GM18511 (cell line): Measurements from ENCODE around the gene SNCB.

Experiments used
- ATAC-seq: cut with Tn5 transposase; IDR thresholded peaks from one replicate; pipeline ENCODE4 v1.9.1; 2021; ENCODE audit warnings: mild to moderate bottlenecking, moderate library complexity; ENCODE audit not compliant: unreplicated experiment

Gene SNCB

DNA sequence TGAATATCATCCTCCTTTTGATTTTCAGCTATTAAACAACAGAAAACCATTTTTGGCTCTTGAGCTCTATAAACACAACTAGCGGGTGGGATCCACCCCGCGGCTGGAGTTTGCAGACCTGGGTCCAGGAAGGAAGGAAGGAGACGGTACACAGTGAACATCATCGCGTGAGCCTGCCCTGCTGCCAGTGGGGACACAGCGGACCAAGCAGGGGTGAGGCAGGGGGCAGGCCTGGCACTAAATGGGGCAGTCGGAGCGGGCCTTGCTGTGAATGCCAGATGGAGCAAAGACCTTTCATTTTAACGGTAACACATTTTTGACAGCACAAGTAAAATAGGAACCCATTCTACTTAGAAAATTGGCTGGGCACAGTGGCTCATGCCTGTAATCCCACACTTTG lies 31.3 kb upstream of the SNCB start:
- no peak for ATAC-seq

DNA sequence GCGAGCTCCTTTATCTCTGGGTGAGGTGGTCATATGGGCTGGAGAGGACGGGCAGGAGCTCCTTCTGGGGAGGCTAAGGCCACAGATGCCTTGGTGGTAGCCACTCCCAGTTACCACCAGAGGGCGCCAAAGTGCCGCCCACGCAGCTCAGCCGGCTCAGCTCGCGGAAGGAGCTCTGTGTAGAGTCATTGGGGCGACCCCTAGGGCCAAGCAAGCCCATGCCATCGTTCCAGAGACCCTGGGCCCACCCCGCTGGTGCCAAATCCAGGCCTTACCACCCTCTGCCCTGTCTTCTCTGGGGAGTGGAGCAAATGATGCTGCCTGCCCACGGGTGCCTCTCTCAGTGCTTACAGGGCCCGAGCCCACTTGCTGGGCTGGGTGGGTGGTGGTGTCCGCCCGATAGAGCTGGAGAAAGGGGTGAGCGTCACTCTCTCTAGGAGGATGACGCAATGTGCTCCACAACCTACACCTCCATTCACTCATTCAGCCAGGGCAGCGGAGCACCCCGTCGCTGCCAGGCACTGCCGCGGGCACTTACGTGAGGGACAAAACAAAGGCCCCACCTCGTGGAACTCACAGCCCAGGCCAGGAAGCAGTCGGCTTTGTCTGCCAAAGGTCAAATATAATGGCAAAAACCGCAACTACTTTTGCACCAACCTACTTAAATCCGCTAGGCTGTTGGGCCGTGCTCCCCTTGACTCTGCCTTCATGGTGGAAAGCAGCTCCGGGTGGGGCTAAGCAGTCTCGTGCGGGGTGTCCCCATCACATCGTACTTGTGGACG lies 30.7 kb upstream of the SNCB start:
- ATAC-seq: peak; percentile 71

DNA sequence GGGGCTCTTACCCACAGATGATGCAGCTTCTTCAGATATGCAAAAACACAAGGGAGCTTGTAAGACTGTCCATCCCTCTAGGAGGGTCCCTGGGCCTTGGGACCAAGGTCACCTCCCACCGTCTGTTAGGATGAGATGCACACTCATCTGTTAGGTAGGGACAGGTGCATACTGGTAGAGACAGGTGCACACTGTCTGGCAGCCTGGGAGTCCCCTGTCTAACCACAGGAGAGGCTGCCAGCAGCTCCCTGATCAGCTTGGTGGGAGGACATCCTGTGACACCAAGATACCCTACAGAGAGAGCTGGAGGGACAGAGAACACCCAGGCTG lies 30.2 kb upstream of the SNCB start:
- peak; percentile 37 for ATAC-seq

DNA sequence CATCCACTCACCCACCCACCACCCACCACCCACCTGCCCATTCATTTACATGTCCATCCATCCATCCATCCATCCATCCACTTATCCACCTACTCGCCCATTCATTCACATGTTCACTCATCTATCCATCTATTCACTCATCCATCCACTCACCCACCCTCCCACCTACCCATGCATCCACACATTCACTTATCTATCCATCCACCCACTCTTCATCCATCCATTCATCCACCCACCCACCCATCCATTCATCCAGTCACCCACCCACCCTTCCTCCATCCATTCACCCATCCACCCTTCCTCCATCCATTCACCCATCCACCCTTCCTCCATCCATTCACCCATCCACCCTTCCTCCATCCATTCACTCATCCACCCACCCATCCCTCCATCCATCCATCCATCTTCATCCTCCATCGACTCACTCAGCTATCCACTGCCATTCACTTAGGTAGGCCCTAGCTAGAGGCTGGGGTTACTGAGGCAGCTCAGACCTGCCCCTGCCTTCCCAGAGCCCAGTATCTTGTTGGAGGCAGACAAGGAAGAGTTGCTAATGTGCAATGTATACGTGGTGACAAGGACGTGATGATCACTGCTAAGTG lies 29.6 kb upstream of the SNCB start:
- no peak for ATAC-seq

DNA sequence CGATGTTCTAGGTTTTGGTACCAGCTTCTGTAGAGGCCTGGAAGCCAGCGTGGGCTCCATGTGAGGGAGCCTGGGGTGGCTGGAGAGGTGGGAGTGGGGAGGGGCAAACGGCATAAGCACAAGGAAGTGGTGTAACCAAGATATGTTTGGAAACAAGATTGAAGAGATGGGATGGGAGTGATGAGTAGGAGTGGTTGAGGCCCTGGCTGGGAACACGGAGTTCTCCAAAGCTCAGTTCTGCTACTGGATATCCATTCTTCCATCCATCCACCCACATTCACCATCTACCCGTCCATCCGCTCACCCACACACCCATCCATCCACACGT lies 29.1 kb upstream of the SNCB start:
- ATAC-seq: no peak

DNA sequence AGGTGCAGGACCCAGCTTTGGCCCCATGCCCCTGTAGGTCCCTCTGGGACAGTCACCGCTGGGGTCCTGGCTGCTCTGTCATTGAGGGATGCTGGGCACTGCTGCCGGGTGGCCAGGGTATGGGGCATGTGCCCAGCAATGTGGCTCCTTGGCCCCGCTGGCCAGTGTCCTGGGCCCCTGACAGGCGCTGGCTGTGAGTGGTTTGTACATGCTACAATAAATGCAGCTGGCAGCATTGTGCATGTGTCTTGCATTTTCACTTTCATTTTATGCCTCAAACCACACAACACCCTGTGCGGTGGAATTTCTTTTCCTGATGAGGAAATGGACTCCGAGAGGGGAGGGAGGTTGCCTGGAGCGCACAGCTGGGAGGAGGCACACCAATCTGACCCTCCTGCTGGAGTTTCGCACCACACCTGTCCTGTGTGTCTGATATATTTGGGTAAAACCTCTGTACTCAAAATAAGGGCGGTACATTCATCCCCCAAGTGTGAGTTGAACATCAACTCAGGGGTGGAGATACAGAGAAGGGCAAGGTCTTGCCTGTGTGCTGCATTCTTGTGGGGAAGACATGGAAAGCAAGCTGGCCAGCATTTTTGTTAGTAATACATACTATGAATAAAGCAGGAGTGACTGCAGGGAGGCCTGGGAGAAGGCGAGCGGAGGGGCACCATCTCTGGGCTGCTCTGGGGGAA lies 28.6 kb upstream of the SNCB start:
- no peak for ATAC-seq

DNA sequence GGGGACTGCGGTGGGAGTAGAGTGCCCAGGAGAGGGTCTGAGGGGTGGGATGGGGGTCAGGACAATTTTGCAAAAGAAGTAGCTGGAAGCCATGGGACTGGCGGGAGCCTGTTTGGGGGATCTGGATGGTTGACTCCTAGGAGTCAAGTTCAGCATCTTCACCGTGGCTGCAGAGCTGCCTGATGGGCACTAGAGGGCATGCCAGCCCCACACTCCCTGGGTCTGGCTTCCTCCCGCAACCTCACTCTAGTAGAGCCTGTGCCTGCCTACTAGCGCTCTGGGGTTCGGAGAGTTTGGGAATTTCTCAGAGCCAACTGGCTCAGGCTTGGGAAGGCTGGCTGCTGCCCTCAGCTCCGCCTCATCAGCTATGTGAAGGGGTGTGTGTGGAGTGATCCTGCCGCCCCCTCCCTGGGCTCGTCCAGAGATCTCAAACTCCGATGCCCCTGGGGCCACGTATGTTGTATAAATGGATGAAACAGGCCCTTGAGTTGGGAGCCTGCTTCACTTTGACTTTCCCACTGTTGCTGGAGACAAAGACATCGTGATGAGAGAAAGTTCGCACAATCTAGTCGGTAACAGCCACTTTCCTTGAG lies 27.8 kb upstream of the SNCB start:
- ATAC-seq: peak; percentile 58

DNA sequence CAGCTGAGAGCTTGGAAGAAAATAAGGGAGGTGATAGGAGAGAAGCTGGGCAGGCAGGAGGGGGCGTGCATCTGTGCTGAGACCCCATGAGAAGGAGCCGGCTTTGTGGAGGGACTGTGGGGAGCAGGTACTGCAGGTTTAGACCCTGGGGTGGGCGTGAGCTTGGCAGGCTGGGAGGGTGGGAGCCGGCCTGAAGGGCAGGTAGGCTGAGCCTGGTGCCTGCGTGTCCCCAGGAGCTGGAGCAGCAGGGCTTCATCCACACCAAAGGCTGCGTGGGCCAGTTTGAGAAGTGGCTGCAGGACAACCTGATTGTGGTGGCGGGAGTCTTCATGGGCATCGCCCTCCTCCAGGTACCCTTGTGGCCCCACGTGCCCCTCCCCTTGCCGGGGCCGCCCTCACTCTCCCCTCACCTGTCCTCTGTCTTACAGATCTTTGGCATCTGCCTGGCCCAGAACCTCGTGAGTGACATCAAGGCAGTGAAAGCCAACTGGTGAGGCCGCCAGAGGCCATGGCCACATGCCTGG lies 26.2 kb upstream of the SNCB start:
- no peak for ATAC-seq

DNA sequence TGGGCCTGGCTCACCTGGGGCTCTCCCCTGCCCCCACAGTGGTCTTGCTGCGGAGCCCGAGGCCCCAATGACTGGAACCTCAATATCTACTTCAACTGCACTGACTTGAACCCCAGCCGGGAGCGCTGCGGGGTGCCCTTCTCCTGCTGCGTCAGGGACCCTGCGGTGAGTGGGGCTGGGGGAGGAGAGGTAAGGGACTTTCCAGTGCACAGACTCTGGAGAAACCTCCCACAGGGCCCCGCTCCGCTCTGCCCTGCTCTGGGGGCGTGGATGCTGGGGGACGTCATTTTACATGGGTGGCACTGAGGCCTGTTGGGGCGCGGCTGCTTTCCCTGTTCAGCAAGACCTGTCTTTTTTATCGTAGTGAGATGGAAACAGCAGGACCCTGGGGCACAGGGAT lies 24.5 kb upstream of the SNCB start:
- ATAC-seq: no peak

DNA sequence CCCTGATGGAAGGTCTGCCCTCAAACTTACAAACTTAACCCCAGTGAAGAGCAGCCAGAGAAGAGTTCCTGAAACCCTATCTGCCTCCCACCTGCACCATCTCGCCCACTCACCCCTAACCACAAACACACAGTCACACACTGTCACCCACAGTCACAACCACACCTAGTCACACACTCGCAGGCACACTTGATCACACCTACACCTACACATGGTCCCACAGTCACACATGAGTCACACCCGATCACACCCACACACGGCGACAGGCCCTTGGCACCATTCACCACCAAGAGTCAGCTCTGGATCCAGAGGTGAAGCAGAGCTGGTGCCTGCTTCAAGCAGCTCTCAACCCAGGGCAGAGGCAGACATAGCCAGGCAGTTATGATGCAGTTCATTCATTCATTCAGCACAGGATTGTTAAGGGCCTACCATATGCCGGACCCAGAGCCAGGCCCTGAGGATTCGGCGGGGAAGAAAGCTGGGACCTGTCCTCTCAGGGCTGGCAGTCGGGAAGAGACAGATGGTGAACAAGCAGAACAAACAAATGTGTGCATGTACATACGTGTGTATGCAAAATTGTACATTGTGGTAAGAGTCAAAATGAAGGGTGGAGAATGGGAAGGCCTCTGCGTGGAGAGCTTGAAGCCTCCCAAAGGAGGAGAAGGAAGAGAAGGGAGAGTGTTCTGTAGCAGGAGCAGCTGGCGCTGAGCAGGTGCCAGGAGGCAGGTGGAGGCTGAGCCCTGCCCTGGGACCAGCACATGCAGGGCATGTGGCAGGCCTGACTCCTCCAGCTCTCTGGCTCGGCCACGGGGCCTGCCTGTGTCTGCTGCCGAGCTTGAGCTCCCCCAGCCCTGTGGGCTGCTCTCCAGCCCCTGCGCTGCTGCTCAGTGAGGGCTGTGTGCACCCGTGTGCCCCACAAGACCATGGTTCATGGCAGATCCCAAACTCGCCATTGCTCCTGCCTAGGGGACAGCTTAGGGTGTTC lies 23.4 kb upstream of the SNCB start:
- peak; percentile 45 for ATAC-seq

DNA sequence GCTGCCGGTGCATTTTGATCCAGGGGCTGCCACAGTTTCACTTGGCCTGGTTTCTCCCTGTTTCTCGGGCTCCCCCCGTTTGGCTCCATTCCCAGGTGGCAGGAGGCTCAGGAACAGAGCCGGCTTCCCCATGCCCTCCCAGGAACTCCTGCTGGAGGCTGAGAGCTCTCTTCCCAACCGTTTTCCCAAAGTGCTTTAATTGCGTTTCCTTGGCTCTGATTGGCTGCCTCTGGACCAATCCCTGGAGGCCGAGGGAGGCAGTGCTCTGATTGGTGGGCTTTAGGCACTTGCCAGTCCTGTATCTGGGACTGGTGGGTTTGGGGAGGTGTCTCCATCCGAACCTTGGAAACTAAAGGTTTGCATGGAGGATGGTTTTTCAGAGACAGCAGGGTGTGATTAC lies 21.8 kb upstream of the SNCB start:
- ATAC-seq: no peak

DNA sequence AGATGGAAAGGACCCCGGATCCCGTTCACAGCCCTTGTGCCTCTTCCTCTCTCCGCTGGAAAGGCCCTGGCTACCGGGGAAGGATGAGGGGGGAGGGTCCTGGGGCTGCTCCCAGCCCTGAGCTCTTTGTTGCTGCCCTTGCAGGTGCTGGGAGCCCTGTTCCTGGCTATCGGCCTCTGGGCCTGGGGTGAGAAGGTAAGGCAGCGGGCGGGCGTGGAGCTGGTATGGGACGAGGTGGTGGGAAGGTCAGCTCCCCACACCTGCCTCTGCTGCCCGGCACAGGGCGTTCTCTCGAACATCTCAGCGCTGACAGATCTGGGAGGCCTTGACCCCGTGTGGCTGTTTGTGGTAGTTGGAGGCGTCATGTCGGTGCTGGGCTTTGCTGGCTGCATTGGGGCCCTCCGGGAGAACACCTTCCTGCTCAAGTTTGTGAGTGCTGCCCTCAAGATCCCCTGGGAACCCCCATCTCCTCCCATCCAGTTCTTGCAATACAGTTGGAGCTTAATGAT lies 21.2 kb upstream of the SNCB start:
- no peak for ATAC-seq

DNA sequence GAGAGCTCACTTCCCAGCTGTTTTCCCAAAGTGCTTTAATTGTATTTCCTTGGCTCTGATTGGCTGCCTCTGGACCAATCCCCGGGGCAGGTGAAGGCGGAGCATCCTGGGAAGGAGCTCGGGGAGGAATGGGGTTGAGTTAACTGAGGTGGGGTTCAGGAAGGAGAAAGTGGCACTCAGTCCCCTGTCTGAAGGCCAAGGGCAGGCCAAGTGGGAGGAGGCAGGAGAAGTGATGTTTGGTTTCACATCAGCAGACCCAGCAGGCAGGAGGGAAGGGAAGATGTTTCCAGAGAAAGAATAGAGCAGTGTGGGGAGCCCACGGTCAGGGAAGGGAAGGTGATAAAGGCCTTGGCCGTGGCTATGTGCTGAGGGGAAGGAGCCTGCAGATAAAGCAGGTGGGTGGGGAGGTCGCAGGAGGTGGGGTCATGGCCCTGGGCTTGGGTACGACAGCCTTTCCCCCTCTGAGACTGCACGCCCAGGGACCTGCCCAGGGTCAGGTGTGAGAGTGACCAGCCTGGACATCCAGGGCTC lies 20.1 kb upstream of the SNCB start:
- no peak for ATAC-seq

DNA sequence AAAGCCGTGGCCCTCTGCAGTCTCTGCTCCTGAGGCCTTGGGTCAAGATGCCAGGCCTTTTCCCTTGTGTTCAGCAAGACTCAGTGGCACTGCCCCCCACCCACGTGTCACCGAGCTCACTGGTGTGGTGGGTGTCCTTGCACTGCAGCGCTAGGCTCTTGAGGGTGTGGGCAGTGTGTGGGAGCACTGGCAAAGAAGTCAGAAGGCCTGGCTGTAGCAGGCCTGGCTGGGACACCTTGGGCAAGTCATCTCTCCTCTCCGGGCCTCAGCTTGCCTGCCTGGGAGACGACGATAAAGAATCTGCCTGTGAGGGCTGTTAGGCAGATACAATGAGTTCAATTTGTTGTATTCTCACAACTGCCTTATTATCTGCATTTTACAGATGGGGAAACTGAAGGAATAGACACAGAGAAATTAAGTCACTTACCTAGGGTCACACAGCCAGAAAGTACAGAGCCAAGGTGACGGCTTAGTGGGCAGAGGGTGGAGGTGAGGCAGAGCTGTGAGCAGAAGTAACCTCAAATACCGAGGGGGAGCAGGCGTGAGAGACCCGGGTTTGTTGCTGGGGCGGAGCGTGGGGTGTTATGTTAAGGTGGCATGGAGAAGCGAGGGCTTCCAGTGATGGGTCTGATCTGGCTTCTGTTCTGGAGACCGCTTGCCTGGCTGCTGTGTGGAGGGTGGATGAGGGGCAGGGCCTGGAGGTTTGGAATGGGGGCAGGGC lies 18.3 kb upstream of the SNCB start:
- no peak for ATAC-seq

DNA sequence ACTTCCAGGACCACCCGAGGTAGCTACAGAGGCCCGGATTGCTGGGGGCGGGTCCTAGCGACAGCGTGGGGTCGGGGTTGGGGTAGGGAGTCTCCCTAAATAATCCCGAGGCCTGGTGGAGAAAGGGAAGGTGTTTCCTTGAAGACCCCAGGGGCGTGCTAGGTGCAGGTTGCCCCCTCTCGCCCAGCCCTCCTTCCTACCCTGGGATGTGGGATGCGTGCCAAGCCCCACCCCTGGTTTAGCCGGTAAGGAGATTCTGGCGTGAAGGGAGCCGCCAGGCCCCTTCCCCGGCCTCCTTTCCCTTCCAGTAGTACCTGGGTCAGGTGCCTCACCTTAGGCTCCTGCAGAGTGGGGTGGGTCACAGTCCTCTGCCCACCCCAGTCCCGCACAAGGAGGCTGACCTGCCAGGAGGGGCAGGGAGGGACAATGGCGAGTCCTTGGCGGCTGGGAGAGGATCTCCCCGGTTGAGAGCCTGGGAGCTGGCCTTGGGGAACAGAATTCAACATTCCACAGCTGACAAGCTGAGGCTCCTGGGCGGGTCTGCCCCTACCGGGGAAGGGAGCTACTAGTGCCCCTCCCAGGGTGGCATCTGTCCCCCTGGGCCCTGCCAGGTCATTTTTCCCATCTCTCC lies 17.6 kb upstream of the SNCB start:
- ATAC-seq: no peak

DNA sequence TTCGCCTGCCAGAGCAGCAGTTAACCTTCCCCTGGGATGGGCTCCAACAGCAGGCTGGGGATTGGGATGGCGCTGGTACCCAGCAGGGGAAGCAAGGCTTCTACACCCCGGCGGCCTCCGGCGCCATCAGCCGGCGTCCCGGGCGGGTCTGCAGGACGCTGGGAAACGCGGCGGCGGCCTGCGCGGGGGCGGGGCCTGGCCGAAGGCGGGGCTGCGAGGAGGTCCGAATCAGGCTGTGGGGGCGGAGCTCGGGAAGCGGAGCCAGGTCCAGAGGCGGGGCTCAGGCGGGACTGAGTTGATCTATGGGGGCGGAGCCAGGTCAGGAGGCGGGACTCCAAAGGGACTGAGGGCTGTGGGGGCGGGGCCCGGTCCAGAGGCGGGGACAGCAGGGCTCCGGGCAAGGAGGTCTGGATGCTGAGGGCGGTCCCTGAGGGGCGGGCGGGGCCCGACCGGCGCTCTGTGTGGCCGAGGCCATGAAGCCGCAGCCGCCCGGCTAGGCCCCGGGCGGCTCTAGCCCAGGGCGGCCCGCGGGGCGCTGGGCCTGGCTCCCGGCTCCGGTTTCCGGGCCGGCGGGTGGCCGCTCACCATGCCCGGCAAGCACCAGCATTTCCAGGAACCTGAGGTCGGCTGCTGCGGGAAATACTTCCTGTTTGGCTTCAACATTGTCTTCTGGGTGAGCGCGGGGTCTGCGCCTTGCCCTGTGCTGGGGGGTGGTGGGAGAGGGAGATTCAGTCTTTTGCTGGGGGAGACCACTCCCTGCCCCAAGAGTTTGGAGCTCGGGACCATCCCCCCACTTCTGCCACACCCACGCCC lies 16.9 kb upstream of the SNCB start, which contains the start of gene TSPAN17:
Gene TSPAN17, plus strand, starts transcription at position 455 of the 813 bp plus-strand sequence. Its CDS starts 132 bp downstream, at position 587.
- peak; percentile 95 for ATAC-seq

DNA sequence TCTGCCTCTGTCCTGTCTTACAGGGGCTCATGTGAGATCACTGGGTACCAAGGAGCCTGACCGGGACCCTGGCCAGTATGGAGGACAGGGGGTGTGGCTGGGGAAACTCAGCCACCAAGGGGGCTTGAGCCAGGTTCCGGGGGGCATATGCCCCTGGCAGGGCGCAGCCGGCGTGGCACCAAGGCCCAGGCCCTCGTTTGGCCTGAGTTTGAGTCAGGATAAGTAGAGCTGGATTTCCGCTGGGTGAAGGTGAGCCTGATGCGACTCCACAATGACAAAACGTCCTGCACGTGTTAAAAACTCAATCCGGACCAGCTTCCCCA lies 16.3 kb upstream of the SNCB start:
- peak; percentile 34 for ATAC-seq

DNA sequence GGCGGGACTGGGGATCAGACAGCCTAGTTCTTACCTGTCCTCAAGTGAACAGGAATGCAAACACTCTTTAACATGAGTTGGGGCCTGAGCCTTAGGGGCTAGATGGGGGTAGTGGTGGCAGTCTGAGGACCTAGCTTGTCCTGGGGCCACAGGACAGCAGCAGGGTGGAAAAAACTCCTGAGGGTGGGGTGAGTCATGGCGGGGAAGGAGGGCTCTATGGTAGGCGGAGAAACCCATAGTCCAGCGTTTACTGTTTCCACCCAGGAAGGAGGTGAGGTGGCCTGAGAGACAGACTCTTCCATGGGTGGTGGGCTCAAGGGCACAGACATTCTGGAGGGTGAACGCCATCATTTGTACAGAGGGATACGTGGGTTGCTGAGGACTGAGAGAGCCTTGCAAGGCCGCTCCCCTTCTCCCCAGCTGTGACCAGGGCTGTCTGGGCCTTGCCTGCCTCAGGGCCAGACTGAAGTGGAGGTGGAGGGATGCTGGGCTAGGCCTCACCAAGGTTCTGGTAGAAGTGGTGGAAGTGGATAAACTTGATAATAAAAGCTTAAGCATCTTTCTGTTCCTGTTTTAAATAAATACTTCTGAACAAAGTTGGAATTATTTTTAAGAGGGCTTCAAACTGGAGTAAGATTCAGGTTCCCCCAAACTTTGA lies 15.8 kb upstream of the SNCB start:
- ATAC-seq: no peak
